Karpas-422 (cell line): ENCODE data around the gene CFAP161. TPM values are rescaled to one million over a fixed set of nuclear protein-coding genes. Genes with fewer than 3 reads are reported as not detected.

Source experiments
- DNase-seq: peaks from one replicate; pipeline ENCODE4 v3.0.0-alpha.2; 2015
- H2AFZ ChIP-seq: fragments of 200-600 bp; sonication (generic); 2 replicates; pipeline ENCODE4 v1.6.1; 2014; ENCODE audit warnings: antibody characterized with exemption, low read length, mixed read lengths
- H3K27ac ChIP-seq: fragments of 200-600 bp; sonication (generic); 2 replicates; pipeline ENCODE4 v1.5.1; 2014; ENCODE audit warnings: mild to moderate bottlenecking, low read length, moderate library complexity
- H3K27me3 ChIP-seq: fragments of 200-600 bp; sonication (generic); 2 replicates; pipeline ENCODE4 v1.6.1; 2014; ENCODE audit warnings: low read length, mixed read lengths
- H3K36me3 ChIP-seq: fragments of 200-600 bp; sonication (generic); 2 replicates; pipeline ENCODE4 v1.6.1; 2014; ENCODE audit warnings: low read length, mixed read lengths; ENCODE audit not compliant: insufficient read depth
- H3K4me1 ChIP-seq: fragments of 200-600 bp; sonication (generic); 2 replicates; pipeline ENCODE4 v1.6.1; 2014; ENCODE audit warnings: mild to moderate bottlenecking, low read length, mixed read lengths
- H3K4me2 ChIP-seq: fragments of 200-600 bp; sonication (generic); 2 replicates; pipeline ENCODE4 v1.6.1; 2014; ENCODE audit warnings: low read length, low read depth, mild to moderate bottlenecking; ENCODE audit not compliant: poor library complexity, severe bottlenecking
- H3K4me3 ChIP-seq: fragments of 200-600 bp; sonication (generic); 2 replicates; pipeline ENCODE4 v1.5.1; 2014; ENCODE audit warnings: mild to moderate bottlenecking, antibody characterized with exemption, low read length, mixed read lengths
- H3K79me2 ChIP-seq: fragments of 200-600 bp; sonication (generic); 2 replicates; pipeline ENCODE4 v1.6.1; 2014; ENCODE audit warnings: mild to moderate bottlenecking, low read length, mixed read lengths
- H3K9ac ChIP-seq: fragments of 200-600 bp; sonication (generic); 2 replicates; pipeline ENCODE4 v1.6.0; 2014; ENCODE audit warnings: low read length
- H3K9me2 ChIP-seq: fragments of 200-600 bp; sonication (generic), shearing (Covaris generic); replicated peaks from 2 replicates; pipeline ENCODE4 v1.6.0; 2014; ENCODE audit warnings: mild to moderate bottlenecking, low read length, moderate library complexity; ENCODE audit not compliant: insufficient read depth
- H3K9me3 ChIP-seq: fragments of 300-700, 200-600 bp; sonication (generic); 2 replicates; pipeline ENCODE4 v1.6.1; 2014; ENCODE audit warnings: low read length, mixed read lengths
- H4K20me1 ChIP-seq: fragments of 200-600 bp; sonication (generic); 2 replicates; pipeline ENCODE4 v1.6.1; 2014; ENCODE audit warnings: mild to moderate bottlenecking, antibody characterized with exemption, low read length, low read depth; ENCODE audit not compliant: insufficient read depth
- total RNA-seq: library from RNA; depleted of rRNA; stranded (reverse); fragments of >200 nt; shearing (Covaris generic); gene quantifications from 2 replicates; pipeline ENCODE4 v1.2.3, GENCODE V29; 2014; ENCODE audit warnings: low replicate concordance

Gene CFAP161
- total RNA-seq, 1 experiment from 2014 or later: 0.11 TPM

GRCh38 chr15:81188354-81188753, 54.3 kb downstream of the CFAP161 start:
- Histone ChIP-seq H3K4me3 (no peak overlapping the region), H3K9me2 (no peaks in the 10 kb centered on the region), H3K27ac (no peak overlapping the region), H3K36me3 (no peaks in the 10 kb centered on the region), H4K20me1 (no peaks in the 10 kb centered on the region), H3K9ac (no peak overlapping the region), H3K4me1 (no peaks in the 10 kb centered on the region), H2AFZ (no peak overlapping the region), H3K79me2 (no peaks in the 10 kb centered on the region), H3K27me3 (no peaks in the 10 kb centered on the region), H3K4me2 (no peak overlapping the region), H3K9me3 (no peaks in the 10 kb centered on the region)
- DNase-seq: no peak

GRCh38 chr15:81189583-81190283, 55.7 kb downstream of the CFAP161 start:
- H3K27me3 ChIP-seq: no peaks in the 10 kb centered on the region
- H3K9me2 ChIP-seq: no peaks in the 10 kb centered on the region
- no peak for DNase-seq
- H3K79me2 ChIP-seq: no peaks in the 10 kb centered on the region
- H3K4me2 ChIP-seq: no peak overlapping the region
- H3K27ac ChIP-seq: no peak overlapping the region
- no peak overlapping the region for H3K9ac ChIP-seq
- H3K4me1 ChIP-seq: no peaks in the 10 kb centered on the region
- H4K20me1 ChIP-seq: no peaks in the 10 kb centered on the region
- no peak overlapping the region for H3K4me3 ChIP-seq
- H2AFZ ChIP-seq: no peak overlapping the region
- no peaks in the 10 kb centered on the region for H3K36me3 ChIP-seq
- no peaks in the 10 kb centered on the region for H3K9me3 ChIP-seq

DNA sequence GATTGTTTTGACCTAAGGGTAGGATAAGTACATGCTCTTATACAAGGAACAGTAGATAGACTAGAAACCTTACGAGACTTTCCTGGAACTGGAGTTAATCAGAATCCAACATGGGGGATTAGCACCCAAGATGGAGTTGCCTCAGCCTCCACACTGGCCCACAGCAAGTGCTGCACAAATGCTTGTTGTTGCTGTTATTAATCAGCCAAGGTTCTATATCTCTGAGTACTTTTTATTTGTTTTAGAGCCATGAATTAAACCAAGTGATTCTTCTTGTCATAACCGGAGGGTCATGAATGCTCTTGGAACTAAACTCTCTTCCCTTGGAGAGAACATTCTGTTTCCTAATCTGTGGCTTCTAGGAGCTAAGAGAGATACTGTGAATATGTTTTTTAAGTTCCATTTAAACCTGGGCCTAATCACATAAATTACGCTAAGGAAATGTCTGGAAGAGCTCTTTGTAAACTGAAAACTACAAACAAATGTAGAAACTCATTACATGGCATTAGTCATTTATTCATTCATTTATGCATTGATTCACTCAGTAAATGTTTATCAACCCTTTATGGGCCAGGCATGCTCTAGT, 56.9 kb downstream of the CFAP161 start:
- no peak overlapping the region for H3K4me3 ChIP-seq
- H3K9ac ChIP-seq: no peak overlapping the region
- H3K79me2 ChIP-seq: no peaks in the 10 kb centered on the region
- DNase-seq: no peak
- no peaks in the 10 kb centered on the region for H3K9me2 ChIP-seq
- H3K36me3 ChIP-seq: no peaks in the 10 kb centered on the region
- H3K4me2 ChIP-seq: no peak overlapping the region
- H3K4me1 ChIP-seq: no peaks in the 10 kb centered on the region
- no peaks in the 10 kb centered on the region for H3K9me3 ChIP-seq
- H4K20me1 ChIP-seq: no peaks in the 10 kb centered on the region
- no peaks in the 10 kb centered on the region for H3K27me3 ChIP-seq
- no peak overlapping the region for H3K27ac ChIP-seq
- H2AFZ ChIP-seq: no peak overlapping the region

DNA sequence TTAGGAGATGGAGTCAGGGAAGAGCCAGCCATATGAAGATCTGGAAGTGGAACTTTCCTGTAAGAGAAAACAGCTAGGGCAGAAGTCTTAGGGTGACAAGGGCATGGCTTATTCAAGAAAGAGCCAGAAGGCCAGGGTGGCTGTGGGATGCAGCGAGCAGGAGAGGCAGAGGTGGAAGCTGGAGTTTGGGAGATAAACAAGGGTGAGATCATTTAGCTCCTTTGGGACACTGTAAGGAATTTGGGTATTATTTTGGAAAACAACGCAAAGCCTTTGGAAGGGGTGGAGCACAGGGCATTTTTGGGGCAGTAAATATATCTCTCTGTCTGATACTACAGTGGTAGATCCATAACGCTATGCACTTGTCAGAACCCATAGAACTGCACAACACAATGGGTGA, 57.6 kb downstream of the CFAP161 start:
- no peak for DNase-seq

GRCh38 chr15:81194723-81195122, 60.7 kb downstream of the CFAP161 start:
- DNase-seq: no peak
- no peaks in the 10 kb centered on the region for H4K20me1 ChIP-seq

More for the DNA sequence above, 57.6 kb downstream of the CFAP161 start:
- no peaks in the 10 kb centered on the region for H4K20me1 ChIP-seq
- H3K9me2 ChIP-seq: no peaks in the 10 kb centered on the region
- no peaks in the 10 kb centered on the region for H3K79me2 ChIP-seq
- H3K27me3 ChIP-seq: no peaks in the 10 kb centered on the region
- no peak overlapping the region for H3K9ac ChIP-seq
- no peaks in the 10 kb centered on the region for H3K4me1 ChIP-seq
- H3K9me3 ChIP-seq: no peaks in the 10 kb centered on the region
- no peak overlapping the region for H3K4me3 ChIP-seq
- no peak overlapping the region for H3K4me2 ChIP-seq
- H2AFZ ChIP-seq: no peak overlapping the region
- no peak overlapping the region for H3K27ac ChIP-seq
- H3K36me3 ChIP-seq: no peaks in the 10 kb centered on the region

GRCh38 chr15:81195339-81195864, 61.3 kb downstream of the CFAP161 start:
- no peak overlapping the region for H3K4me3 ChIP-seq
- H3K79me2 ChIP-seq: no peaks in the 10 kb centered on the region
- no peaks in the 10 kb centered on the region for H3K36me3 ChIP-seq
- no peak overlapping the region for H3K4me2 ChIP-seq
- H3K27ac ChIP-seq: no peak overlapping the region
- H3K4me1 ChIP-seq: no peaks in the 10 kb centered on the region
- no peaks in the 10 kb centered on the region for H4K20me1 ChIP-seq
- H3K9me3 ChIP-seq: no peaks in the 10 kb centered on the region
- no peak overlapping the region for H3K9ac ChIP-seq
- no peak overlapping the region for H2AFZ ChIP-seq
- DNase-seq: no peak
- H3K27me3 ChIP-seq: no peaks in the 10 kb centered on the region
- H3K9me2 ChIP-seq: no peaks in the 10 kb centered on the region

More at GRCh38 chr15:81194723-81195122, 60.7 kb downstream of the CFAP161 start:
- Histone ChIP-seq H3K4me2 (no peak overlapping the region), H3K79me2 (no peaks in the 10 kb centered on the region), H3K4me3 (no peak overlapping the region), H3K27ac (no peak overlapping the region), H2AFZ (no peak overlapping the region), H3K9me2 (no peaks in the 10 kb centered on the region), H3K36me3 (no peaks in the 10 kb centered on the region), H3K9me3 (no peaks in the 10 kb centered on the region), H3K9ac (no peak overlapping the region), H3K4me1 (no peaks in the 10 kb centered on the region), H3K27me3 (no peaks in the 10 kb centered on the region)

DNA sequence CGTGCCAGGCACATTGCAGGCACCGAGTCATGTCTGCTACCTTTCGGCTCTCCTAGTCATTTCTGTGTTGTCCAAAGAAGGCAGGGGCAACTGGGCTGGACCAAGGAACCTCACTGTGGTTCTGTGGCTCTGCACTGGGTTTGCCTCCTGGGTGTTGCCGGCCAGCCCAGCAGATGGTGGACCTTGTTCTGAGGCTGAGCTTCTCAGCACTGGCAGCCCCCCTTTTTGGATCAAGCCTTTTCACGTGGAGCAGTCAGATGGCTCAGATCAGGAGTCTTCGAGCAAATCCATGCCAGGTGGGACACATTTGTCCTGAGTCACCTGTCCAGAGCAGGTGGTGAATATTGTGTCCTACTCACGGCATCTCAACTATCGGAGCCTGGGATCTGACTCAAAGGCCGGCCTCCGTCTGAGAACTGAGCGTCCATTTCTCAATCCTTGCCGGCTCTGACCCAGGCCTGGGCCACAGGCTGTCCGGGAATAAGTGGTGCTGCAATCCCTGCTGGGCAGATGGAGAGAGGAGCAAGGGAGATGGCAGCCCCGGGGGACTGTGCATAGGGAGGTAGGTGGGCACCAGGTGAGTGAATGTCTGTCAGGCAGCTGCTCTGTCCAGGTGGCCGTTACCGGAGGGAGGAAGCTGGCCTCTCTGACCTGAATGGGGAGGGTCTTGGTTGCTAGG, 62.6 kb downstream of the CFAP161 start, which contains the start of gene IL16:
IL16 (plus strand) TSS at position 304 of the 679 bp plus-strand sequence. CDS start 28,521 bp downstream, outside the sequence.
- no peaks in the 10 kb centered on the region for H3K27me3 ChIP-seq
- H3K4me3 ChIP-seq: no peak within 1 kb of the TSS
- H3K36me3 ChIP-seq: no peaks in the 10 kb centered on the region
- H3K79me2 ChIP-seq: no peaks in the 10 kb centered on the region
- H4K20me1 ChIP-seq: no peaks in the 10 kb centered on the region
- H3K9ac ChIP-seq: no peak within 1 kb of the TSS
- H3K9me3 ChIP-seq: no peaks in the 10 kb centered on the region
- no peak for DNase-seq
- H3K9me2 ChIP-seq: no peaks in the 10 kb centered on the region
- no peak within 1 kb of the TSS for H3K27ac ChIP-seq
- H3K4me1 ChIP-seq: no peaks in the 10 kb centered on the region
- no peak within 1 kb of the TSS for H3K4me2 ChIP-seq
- H2AFZ ChIP-seq: no peak within 1 kb of the TSS

DNA sequence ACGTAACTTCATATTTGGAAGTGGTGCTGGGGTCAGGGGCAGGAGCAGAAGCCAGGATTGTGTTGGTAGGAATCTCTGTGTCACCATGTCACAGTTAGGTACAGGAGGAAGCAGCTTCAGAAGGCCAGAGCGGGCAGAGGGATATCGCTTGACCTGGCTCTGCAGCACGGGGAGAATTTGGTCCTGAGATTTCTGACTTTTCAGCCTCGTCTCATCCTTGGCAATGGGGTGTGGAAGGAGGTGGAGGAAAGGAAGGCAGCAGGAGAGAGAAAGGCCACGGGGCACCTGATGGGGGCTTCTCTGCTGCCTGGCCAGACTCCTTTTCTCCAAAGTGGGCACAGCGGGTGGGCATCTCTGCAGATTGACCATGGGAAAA, 63.2 kb downstream of the CFAP161 start:
- H3K79me2 ChIP-seq: no peaks in the 10 kb centered on the region
- H3K4me3 ChIP-seq: no peak overlapping the region
- no peak overlapping the region for H2AFZ ChIP-seq
- no peaks in the 10 kb centered on the region for H4K20me1 ChIP-seq
- H3K4me1 ChIP-seq: no peaks in the 10 kb centered on the region
- no peaks in the 10 kb centered on the region for H3K36me3 ChIP-seq
- no peak for DNase-seq
- H3K9me2 ChIP-seq: no peaks in the 10 kb centered on the region
- no peak overlapping the region for H3K4me2 ChIP-seq
- no peaks in the 10 kb centered on the region for H3K27me3 ChIP-seq
- no peak overlapping the region for H3K9ac ChIP-seq
- H3K27ac ChIP-seq: no peak overlapping the region
- H3K9me3 ChIP-seq: no peaks in the 10 kb centered on the region
